MCF 10A (cell line): Measurements from ENCODE around the gene COQ10B. TPM values are rescaled to one million over a fixed set of nuclear protein-coding genes. Genes with fewer than 3 reads are reported as not detected.

Experiments used
- BruUV-seq: library from RNA; stranded (reverse); fragments of 400-500 nt; replicated peaks from 2 replicates; lab custom pipeline; 2021; lab: Mats Ljungman, UMichigan
- CTCF ChIA-PET: fragments of 300-600 bp; sonication (Branson Sonifier 250); formaldehyde crosslinking; extraction: SDS; loops from one replicate; lab custom pipeline; 2021; ENCODE audit warnings: antibody characterized with exemption, inconsistent platforms; lab: Yijun Ruan, JAX
- POLR2A ChIA-PET: fragments of 300-600, 350-650 bp; sonication (Branson Sonifier 250); formaldehyde crosslinking; extraction: SDS; loops from one replicate; lab custom pipeline; 2020; ENCODE audit warnings: antibody characterized with exemption, inconsistent platforms; lab: Yijun Ruan, JAX
- DNase-seq: peaks from one replicate; pipeline ENCODE4 v3.0.0-alpha.2; 2018; ENCODE audit not compliant: unreplicated experiment
- H3K27ac Mint-ChIP-seq: one replicate; pipeline ENCODE4 v1.8.0; 2022; ENCODE audit warnings: mild to moderate bottlenecking, low read depth, mixed read lengths; ENCODE audit not compliant: unreplicated experiment
- H3K27me3 Mint-ChIP-seq: one replicate; pipeline ENCODE4 v1.8.0; 2022; ENCODE audit warnings: mixed read lengths; ENCODE audit not compliant: insufficient read depth, unreplicated experiment
- H3K36me3 Mint-ChIP-seq: one replicate; pipeline ENCODE4 v1.8.0; 2022; ENCODE audit warnings: mild to moderate bottlenecking, moderate library complexity, mixed read lengths; ENCODE audit not compliant: insufficient read depth, unreplicated experiment
- H3K4me1 Mint-ChIP-seq: one replicate; pipeline ENCODE4 v1.8.0; 2022; ENCODE audit warnings: mixed read lengths; ENCODE audit not compliant: insufficient read depth, unreplicated experiment
- H3K4me3 Mint-ChIP-seq: one replicate; pipeline ENCODE4 v1.8.0; 2022; ENCODE audit warnings: mild to moderate bottlenecking, moderate library complexity, mixed read lengths; ENCODE audit not compliant: unreplicated experiment
- H3K9me3 Mint-ChIP-seq: one replicate; pipeline ENCODE4 v1.8.0; 2022; ENCODE audit warnings: mixed read lengths; ENCODE audit not compliant: unreplicated experiment
- CTCF ChIP-seq: fragments of 200-600 bp; IDR thresholded peaks from one replicate; pipeline ENCODE4 v1.8.0; 2022; ENCODE audit warnings: antibody characterized with exemption, mild to moderate bottlenecking; ENCODE audit not compliant: unreplicated experiment
- intact Hi-C: fragments of 100-400 bp; cut with micrococcal nuclease; formaldehyde crosslinking; loops from 2 replicates; pipeline ENCODE4 v1.14.1; 2022
- total RNA-seq: library from RNA; stranded (reverse); gene quantifications from 2 replicates; pipeline ENCODE4 v1.2.3, GENCODE V29; 2022

COQ10B gene
- total RNA-seq, 1 experiment from 2014 or later = 21.3 TPM

- no peak for TF ChIP-seq CTCF
- POLR2A ChIA-PET = interaction anchor here (8.6 to 10.6 kb wide), 2 partner anchors 15 to 62 kb away, joined by 132 to 257 read pairs; partner anchors contain the start of genes COQ10B, HSPD1 and HSPE1
Observed at GRCh38 chr2:197437380-197437779, 16.0 kb upstream of the COQ10B start.

DNA sequence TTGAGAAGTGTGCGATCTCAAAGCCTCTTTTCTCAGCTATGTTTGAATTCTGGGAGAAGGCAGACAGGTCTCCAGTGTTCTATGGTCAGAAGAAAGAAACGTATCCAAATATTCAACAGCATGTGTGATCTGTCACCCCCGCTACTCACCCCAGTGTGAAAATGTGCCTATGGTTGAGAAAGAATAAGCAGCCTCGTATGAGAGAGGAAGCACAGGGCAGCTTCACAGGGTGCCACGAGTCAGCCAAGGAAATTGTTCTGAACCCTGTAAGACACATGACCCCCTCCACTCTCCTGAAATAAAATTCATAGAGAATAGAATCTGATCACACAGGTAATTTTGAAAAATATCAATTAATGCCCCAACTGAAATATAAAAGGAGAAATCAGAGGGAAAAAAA lies 10.5 kb upstream of the COQ10B start:
- no peak for DNase-seq
- BruUV-seq = no TSS peak
- ChIA-PET POLR2A (interaction anchor here (0.7 to 3.7 kb wide), 4 partner anchors 8 to 697 kb away, joined by 3 to 13 read pairs (median 4); partner anchors contain the start of genes COQ10B and SF3B1), CTCF (no interaction called here)
- no peaks in the 10 kb centered on the region for H3K9me3 Mint-ChIP-seq
- no peaks in the 10 kb centered on the region for H3K4me1 Mint-ChIP-seq
- intact Hi-C loops = no loop called here
- no peaks in the 10 kb centered on the region for H3K36me3 Mint-ChIP-seq
- H3K27ac Mint-ChIP-seq = no peak overlapping the region
- H3K27me3 Mint-ChIP-seq = no peaks in the 10 kb centered on the region
- no peak overlapping the region for H3K4me3 Mint-ChIP-seq
- TF ChIP-seq CTCF = no peak

More at GRCh38 chr2:197437380-197437779, 16.0 kb upstream of the COQ10B start:
- Mint-ChIP-seq H3K27me3 (no peaks in the 10 kb centered on the region), H3K4me3 (no peak overlapping the region), H3K9me3 (no peaks in the 10 kb centered on the region), H3K4me1 (peaks cover 8% of the 10 kb centered on the region), H3K27ac (no peak overlapping the region), H3K36me3 (peaks cover 5% of the 10 kb centered on the region)
- no peak for DNase-seq
- intact Hi-C loops = loop anchor here (5.0 kb wide), 1 partner anchor 270 kb away; the partner anchor contains the start of gene MARS2
- CTCF ChIA-PET = interaction anchor here (0.5 to 2.0 kb wide), 4 partner anchors 13 to 30 kb away, joined by 3 to 6 read pairs (median 3); no protein-coding TSS in a partner anchor
- no TSS peak for BruUV-seq

GRCh38 chr2:197445746-197446145 lies 7.6 kb upstream of the COQ10B start:
- H3K36me3 Mint-ChIP-seq = no peaks in the 10 kb centered on the region
- POLR2A ChIA-PET = interaction anchor here (2.0 to 3.7 kb wide), 2 partner anchors 7 to 11 kb away, joined by 7 to 13 read pairs; partner anchors contain the start of genes COQ10B and SF3B1
- H3K4me1 Mint-ChIP-seq = no peaks in the 10 kb centered on the region
- no peak for DNase-seq
- no peak for TF ChIP-seq CTCF
- no peaks in the 10 kb centered on the region for H3K27me3 Mint-ChIP-seq
- no peak overlapping the region for H3K27ac Mint-ChIP-seq
- CTCF ChIA-PET = no interaction called here
- BruUV-seq = no TSS peak
- H3K9me3 Mint-ChIP-seq = no peaks in the 10 kb centered on the region
- intact Hi-C loops = no loop called here
- H3K4me3 Mint-ChIP-seq = no peak overlapping the region

DNA sequence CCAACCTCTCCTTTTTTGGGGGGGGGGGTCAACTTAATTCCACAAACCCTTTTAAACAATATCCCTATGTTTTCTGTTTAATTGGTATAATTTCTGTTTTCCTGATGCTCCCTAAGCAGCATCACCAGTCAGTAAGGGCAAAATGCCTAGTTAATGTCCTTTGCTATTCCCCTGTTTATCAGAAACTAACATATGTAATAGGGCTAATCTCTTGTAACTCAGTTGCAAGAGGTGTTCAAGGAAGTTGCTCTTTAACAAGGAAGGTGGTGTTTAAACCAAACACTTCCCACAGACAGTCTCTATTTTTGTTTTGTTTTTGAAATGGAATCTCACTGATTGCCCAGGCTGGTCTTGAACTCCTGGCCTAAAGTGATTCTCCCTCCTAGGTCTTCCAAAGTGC lies 6.5 kb upstream of the COQ10B start:
- H3K4me1 Mint-ChIP-seq = no peaks in the 10 kb centered on the region
- H3K27me3 Mint-ChIP-seq = no peaks in the 10 kb centered on the region
- no peak for TF ChIP-seq CTCF
- H3K4me3 Mint-ChIP-seq = no peak overlapping the region
- DNase-seq = no peak
- H3K27ac Mint-ChIP-seq = no peak overlapping the region
- H3K9me3 Mint-ChIP-seq = no peaks in the 10 kb centered on the region
- no TSS peak for BruUV-seq
- ChIA-PET CTCF (no interaction called here), POLR2A (interaction anchor here (12.1 kb wide), 1 partner anchor 12 kb away, joined by 257 read pairs; the partner anchor contains the start of gene SF3B1)
- intact Hi-C loops = no loop called here
- H3K36me3 Mint-ChIP-seq = no peaks in the 10 kb centered on the region
